Epithelial cell of proximal tubule (primary cell): Measurements from ENCODE around the gene UTF1. TPM values are rescaled to one million over a fixed set of nuclear protein-coding genes. Genes with fewer than 3 reads are reported as not detected.

ENCODE experiments used
- DNase-seq: peaks from one replicate; pipeline ENCODE4 v3.0.0-alpha.2; 2011; ENCODE audit warnings: low read depth
- H3K4me3 ChIP-seq: 2 replicates; pipeline ENCODE4 v1.5.1; 2011; ENCODE audit warnings: low read depth, mild to moderate bottlenecking, low read length
- CTCF ChIP-seq: conservative IDR thresholded peaks from 2 replicates; pipeline ENCODE4 v1.5.1; 2012; ENCODE audit warnings: low read depth, mild to moderate bottlenecking, low read length
- total RNA-seq: library from RNA; depleted of rRNA; stranded (reverse); fragments of >200 nt; gene quantifications from 2 replicates; pipeline ENCODE4 v1.2.3, GENCODE V29; 2015

UTF1 gene
- total RNA-seq, 1 donor from 2014 or later: not detected

- no peak for DNase-seq
- no peak for TF ChIP-seq CTCF
- no peak overlapping the region for H3K4me3 ChIP-seq
Measured at GRCh38 chr10:133189256-133189655, 40.8 kb upstream of the UTF1 start.

- no peak overlapping the region for H3K4me3 ChIP-seq
- TF ChIP-seq CTCF: no peak
- no peak for DNase-seq
Measured at GRCh38 chr10:133189726-133190125, 40.3 kb upstream of the UTF1 start.

GRCh38 chr10:133190225-133190624 lies 39.8 kb upstream of the UTF1 start:
- H3K4me3 ChIP-seq: no peak overlapping the region
- TF ChIP-seq CTCF: no peak
- DNase-seq: no peak

- no peak for TF ChIP-seq CTCF
- no peak for DNase-seq
- no peak overlapping the region for H3K4me3 ChIP-seq
Measured at GRCh38 chr10:133191651-133192050, 38.4 kb upstream of the UTF1 start.

GRCh38 chr10:133194151-133194550 lies 35.9 kb upstream of the UTF1 start:
- TF ChIP-seq CTCF: no peak
- no peak for DNase-seq
- no peak overlapping the region for H3K4me3 ChIP-seq

- H3K4me3 ChIP-seq: no peak overlapping the region
- DNase-seq: no peak
Measured at GRCh38 chr10:133195096-133195495, 34.9 kb upstream of the UTF1 start.

GRCh38 chr10:133195611-133196010 lies 34.4 kb upstream of the UTF1 start:
- no peak for TF ChIP-seq CTCF

More at GRCh38 chr10:133195096-133195495, 34.9 kb upstream of the UTF1 start:
- no peak for TF ChIP-seq CTCF

More at GRCh38 chr10:133195611-133196010, 34.4 kb upstream of the UTF1 start:
- no peak overlapping the region for H3K4me3 ChIP-seq
- DNase-seq: no peak
